Stimulated activated CD4-positive, alpha-beta T cell treated with anti-CD3 and anti-CD28 coated beads, Interleukin-1b, Interleukin-23, amount 100 ng/mL, for 4 hours (primary cell): ENCODE measurements around the gene IQSEC1.
A peak's percentile ranks its signal among the peaks of the same experiment; 100 is the strongest.

Source experiments
- DNase-seq, 2 donors: peaks; one replicate each; pipeline ENCODE4 v3.0.0-alpha.2; 2020; ENCODE audit warnings: low read depth in 2 of 2

The IQSEC1 gene

GRCh38 chr3:13073326-13074005, at the start of gene IQSEC1:
TSS of gene IQSEC1 (minus strand) at chr3:13073429. CDS start at chr3:13073014, 415 bp downstream.
- DNase-seq, result peak; percentile 26 to 64

GRCh38 chr3:13122081-13123012, 49.1 kb upstream of the IQSEC1 start:
- DNase-seq, result no peak

GRCh38 chr3:13121553-13122001, 48.3 kb upstream of the IQSEC1 start:
- no peak for DNase-seq

- DNase-seq, result no peak
Measured at GRCh38 chr3:13120928-13121552, 47.8 kb upstream of the IQSEC1 start.

GRCh38 chr3:13120289-13120927, 47.2 kb upstream of the IQSEC1 start:
- no peak for DNase-seq

GRCh38 chr3:13119471-13120220, 46.4 kb upstream of the IQSEC1 start:
- DNase-seq, result no peak

GRCh38 chr3:13116426-13116825, 43.2 kb upstream of the IQSEC1 start:
- no peak for DNase-seq

GRCh38 chr3:13115991-13116390, 42.8 kb upstream of the IQSEC1 start:
- no peak for DNase-seq

- DNase-seq, result no peak
Measured at GRCh38 chr3:13115576-13115910, 42.3 kb upstream of the IQSEC1 start.

GRCh38 chr3:13114811-13115575, 41.8 kb upstream of the IQSEC1 start:
- DNase-seq, result no peak

GRCh38 chr3:13113346-13114330, 40.4 kb upstream of the IQSEC1 start:
- DNase-seq, result no peak

- no peak for DNase-seq
Measured at GRCh38 chr3:13112521-13113345, 39.5 kb upstream of the IQSEC1 start.

GRCh38 chr3:13111873-13112520, 38.8 kb upstream of the IQSEC1 start:
- DNase-seq, result no peak

GRCh38 chr3:13111173-13111872, 38.1 kb upstream of the IQSEC1 start:
- DNase-seq, result no peak

GRCh38 chr3:13110678-13111116, 37.5 kb upstream of the IQSEC1 start:
- DNase-seq, result no peak

GRCh38 chr3:13109516-13109915, 36.3 kb upstream of the IQSEC1 start:
- no peak for DNase-seq

GRCh38 chr3:13108861-13109260, 35.6 kb upstream of the IQSEC1 start:
- no peak for DNase-seq
